GM21576 (cell line): ENCODE data around the gene CIITA.
"Not testable (repeated sequence)": the region's sequence is repeated elsewhere in the genome, so short reads cannot be mapped to it uniquely, and the experiment has no call there.

Experiments used
- ATAC-seq: cut with Tn5 transposase; IDR thresholded peaks from one replicate; pipeline ENCODE4 v1.9.1; 2021; ENCODE audit warnings: mild to moderate bottlenecking, moderate library complexity; ENCODE audit not compliant: unreplicated experiment

Gene CIITA

GRCh38 chr16:10933865-10934264 lies 56.9 kb downstream of the CIITA start:
- ATAC-seq, result no peak

GRCh38 chr16:10934325-10935107 lies 57.5 kb downstream of the CIITA start:
- ATAC-seq, result no peak

- ATAC-seq, result no peak
Observed at GRCh38 chr16:10935226-10935915, 58.4 kb downstream of the CIITA start.

GRCh38 chr16:10936272-10936984 lies 59.4 kb downstream of the CIITA start:
- ATAC-seq, result no peak

GRCh38 chr16:10937068-10937859 lies 60.3 kb downstream of the CIITA start:
- ATAC-seq, result no peak

GRCh38 chr16:10938321-10938720 lies 61.3 kb downstream of the CIITA start:
- no peak for ATAC-seq

GRCh38 chr16:10938796-10939648 lies 62.0 kb downstream of the CIITA start:
- ATAC-seq, result no peak

- no peak for ATAC-seq
Observed at GRCh38 chr16:10939649-10940234, 62.7 kb downstream of the CIITA start.

- no peak for ATAC-seq
Observed at GRCh38 chr16:10940501-10941079, 63.6 kb downstream of the CIITA start.

GRCh38 chr16:10941127-10941933 lies 64.3 kb downstream of the CIITA start:
- ATAC-seq, result no peak

- not testable (repeated sequence) for ATAC-seq
Observed at GRCh38 chr16:10941935-10942351, 64.9 kb downstream of the CIITA start.

GRCh38 chr16:10942352-10943063 lies 65.5 kb downstream of the CIITA start, which contains the start of gene DEXI:
TSS of gene DEXI (minus strand) at chr16:10942468. CDS start at chr16:10942005, 463 bp downstream.
- peak; percentile 63 for ATAC-seq

- ATAC-seq, result no peak
Observed at GRCh38 chr16:10943064-10943353, 66.0 kb downstream of the CIITA start.

- peak; percentile 57 for ATAC-seq
Observed at GRCh38 chr16:10944249-10945064, 67.5 kb downstream of the CIITA start, which contains the start of gene CLEC16A. TSS of gene CLEC16A (plus strand) at chr16:10944564. CDS start at chr16:10944718, 154 bp downstream.

GRCh38 chr16:10945065-10945787 lies 68.2 kb downstream of the CIITA start:
- ATAC-seq, result no peak

- ATAC-seq, result no peak
Observed at GRCh38 chr16:10946308-10946707, 69.3 kb downstream of the CIITA start.
